Fibroblast of peridontal ligament (primary cell): ENCODE measurements around the gene MTARC1.

Experiments
- DNase-seq: peaks from one replicate; pipeline ENCODE4 v3.0.0-alpha.2; 2010; ENCODE audit errors: extremely low read depth

The MTARC1 gene

DNA sequence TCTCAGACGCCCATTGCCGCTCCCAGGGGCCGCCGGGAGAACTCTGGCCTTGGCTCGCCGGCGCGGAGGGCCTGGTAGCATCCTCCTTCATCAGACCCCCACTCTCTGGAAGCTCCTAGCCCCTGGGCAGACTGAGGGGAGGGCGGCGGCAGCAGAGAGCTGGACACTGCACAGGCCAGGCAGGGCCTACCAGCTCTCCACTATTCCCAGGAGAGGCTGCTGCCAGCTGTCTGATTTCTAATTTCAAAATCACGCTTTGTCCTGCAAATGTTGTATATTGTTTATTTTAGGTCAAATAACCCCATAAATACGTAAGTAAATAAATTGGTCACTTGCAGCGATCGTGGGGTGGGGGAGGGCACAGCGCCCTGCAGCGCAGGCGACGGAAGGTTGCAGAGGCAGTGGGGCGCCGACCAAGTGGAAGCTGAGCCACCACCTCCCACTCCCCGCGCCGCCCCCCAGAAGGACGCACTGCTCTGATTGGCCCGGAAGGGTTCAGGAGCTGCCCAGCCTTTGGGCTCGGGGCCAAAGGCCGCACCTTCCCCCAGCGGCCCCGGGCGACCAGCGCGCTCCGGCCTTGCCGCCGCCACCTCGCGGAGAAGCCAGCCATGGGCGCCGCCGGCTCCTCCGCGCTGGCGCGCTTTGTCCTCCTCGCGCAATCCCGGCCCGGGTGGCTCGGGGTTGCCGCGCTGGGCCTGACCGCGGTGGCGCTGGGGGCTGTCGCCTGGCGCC lies at the start of gene MTARC1:
MTARC1 (plus strand) TSS at position 577 of the 732 bp plus-strand sequence; CDS start at position 609, 32 bp downstream.
- peak; percentile 19 for DNase-seq

GRCh38 chr1:220741349-220741748 lies 45.4 kb upstream of the MTARC1 start:
- no peak for DNase-seq

- DNase-seq, result no peak
These were observed 44.9 kb upstream of the MTARC1 start for GRCh38 chr1:220741825-220742224.

DNA sequence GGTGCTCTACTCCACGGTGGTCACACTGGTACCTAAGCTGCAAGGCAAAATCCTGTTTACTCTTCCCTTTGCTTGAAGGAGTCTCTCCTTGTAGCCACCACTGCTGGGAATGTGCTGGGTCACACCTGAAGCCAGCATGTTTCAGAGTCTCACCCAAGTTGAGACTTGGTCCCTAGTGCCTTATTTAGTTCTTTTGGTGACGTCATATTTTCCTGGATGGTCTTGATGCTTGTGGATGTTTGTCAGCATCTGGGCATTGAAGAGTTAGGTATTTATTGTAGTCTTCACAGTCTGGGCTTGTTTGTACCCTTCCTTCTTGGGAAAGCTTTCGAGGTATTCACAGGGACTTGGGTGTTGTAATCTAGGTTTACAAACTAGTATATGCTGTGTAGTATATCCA lies 44.2 kb upstream of the MTARC1 start:
- no peak for DNase-seq

DNA sequence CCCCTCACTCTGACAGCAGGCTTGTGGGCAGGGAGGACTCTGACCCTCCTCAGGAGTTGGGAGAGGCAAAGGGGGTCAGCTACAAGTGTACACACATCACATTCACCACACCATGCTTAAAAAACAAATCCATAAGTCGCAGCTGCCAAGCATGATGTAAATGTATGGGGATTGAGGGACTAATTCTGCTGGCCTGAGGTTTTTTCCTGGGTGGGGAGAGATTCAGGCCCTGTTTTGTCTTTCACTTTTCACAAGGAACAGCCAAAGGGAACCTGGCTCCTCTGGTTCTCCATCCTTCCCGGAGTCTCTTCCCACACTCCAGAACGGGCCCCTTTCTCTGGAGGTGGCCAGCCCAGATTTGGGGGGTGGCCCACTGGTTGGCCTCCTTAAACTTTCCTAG lies 39.9 kb upstream of the MTARC1 start:
- DNase-seq, result no peak

- DNase-seq, result no peak
These were observed 39.1 kb upstream of the MTARC1 start for GRCh38 chr1:220747437-220748088.

GRCh38 chr1:220748089-220748934 lies 38.4 kb upstream of the MTARC1 start, which contains the start of gene MTARC2:
Gene MTARC2, plus strand, starts transcription at chr1:220748322. Its CDS starts 210 bp downstream, at chr1:220748532.
- peak; percentile 56 for DNase-seq

DNA sequence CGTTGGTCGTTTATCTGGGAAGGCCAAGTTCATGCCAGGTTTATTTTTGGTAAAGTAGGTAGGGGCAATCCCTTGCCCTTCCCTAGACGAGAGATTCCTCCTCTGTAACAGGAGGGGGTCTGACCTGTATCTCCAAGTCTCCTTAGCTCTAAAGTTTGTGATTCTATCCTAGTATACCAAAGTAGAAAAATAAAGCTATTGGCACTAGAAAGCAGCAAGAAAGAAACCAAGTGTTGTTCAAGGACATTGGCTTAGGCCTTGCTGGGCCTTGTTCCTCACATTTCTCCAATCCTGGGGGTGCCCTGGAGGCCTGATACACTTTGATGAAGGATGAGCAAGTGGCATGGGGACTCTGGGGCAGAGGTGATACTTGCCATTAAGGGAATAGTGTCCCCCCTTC lies 37.8 kb upstream of the MTARC1 start:
- peak; percentile 12 for DNase-seq

- peak; percentile 33 for DNase-seq
These were observed 36.6 kb upstream of the MTARC1 start for GRCh38 chr1:220750131-220750515.

DNA sequence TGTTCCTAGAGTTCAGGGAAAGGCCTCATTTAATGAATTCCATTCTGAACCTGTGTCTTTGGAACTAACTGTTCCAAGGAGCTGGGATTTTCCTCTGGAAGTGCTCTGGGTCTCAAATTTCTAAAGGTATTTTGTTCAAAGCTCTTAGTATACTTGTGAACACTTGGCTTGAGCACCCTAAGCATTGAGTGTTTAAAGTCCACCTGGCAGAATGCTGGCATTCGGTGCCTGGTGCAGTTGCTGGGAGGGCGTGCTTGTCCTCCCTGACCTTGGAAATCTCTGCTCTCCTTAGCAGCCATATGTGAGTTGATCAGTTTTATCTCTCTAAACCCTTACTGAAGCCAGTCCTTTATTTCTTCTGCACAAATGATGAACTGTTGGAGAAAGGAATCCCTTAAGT lies 35.6 kb upstream of the MTARC1 start:
- no peak for DNase-seq

DNA sequence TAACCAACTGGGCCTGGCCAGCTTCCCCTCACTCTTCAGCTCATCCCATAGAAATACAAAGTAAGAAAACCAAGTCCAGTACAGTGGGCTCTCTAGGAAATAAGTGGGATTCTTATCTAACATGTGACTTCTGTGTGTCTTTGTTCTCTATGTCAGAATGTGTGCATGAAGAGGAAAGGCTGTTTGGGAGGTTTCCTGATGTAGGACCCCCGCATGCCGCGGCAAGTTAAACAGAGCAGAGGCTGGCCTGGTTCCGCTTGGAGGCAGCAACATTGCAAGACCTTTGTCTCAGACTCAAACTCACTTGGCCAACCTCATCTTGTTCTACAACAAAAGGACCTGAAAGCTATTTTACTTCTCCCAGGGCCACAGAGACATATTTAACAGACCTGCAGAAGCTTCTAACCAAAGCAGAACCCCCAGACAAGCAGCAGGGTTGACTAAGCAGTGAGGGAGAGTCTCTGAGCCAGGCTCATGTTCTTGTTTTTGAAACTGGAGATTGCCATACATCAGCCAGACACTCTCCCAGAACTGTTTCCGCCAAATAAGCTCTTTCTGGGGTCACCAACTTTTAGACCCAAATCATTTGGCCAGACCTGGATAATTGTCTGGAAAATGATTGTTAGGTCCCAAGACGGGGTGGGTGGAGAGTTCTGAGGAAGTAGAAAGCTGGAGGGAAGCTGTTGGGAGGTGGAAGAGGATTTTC lies 32.3 kb upstream of the MTARC1 start:
- DNase-seq, result no peak

DNA sequence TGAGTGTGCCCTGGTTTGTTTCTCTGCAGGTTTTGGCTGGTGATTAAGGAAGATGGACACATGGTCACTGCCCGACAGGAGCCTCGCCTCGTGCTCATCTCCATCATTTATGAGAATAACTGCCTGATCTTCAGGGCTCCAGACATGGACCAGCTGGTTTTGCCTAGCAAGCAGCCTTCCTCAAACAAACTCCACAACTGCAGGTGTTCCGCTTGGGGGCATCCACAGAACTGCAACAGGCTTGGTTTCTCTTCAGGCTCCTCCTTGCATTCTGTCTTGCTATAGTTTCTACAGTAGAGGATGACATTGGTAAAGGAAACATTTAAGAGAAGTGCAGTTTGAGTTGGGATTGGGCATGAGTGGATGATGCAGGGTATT lies 31.8 kb upstream of the MTARC1 start:
- no peak for DNase-seq

DNA sequence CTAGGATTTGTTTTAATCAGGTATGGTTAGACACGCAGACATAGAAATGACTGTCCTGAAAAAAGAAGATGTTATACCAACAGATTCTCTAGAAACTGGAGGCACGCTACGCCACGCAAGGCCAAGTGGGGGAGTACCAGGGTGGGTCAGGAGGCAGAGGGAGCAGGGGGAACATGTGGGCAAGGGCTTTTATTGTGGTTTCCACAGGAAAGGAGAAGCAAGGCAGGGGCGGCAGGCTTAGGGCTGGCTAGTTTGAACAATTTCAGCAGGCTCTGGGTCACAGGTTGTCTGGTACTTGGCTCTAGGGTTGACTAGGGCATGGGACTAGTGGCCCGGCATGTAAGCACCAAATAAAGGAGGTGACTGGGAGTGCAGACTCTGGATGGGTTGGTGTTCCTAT lies 31.4 kb upstream of the MTARC1 start:
- no peak for DNase-seq

DNA sequence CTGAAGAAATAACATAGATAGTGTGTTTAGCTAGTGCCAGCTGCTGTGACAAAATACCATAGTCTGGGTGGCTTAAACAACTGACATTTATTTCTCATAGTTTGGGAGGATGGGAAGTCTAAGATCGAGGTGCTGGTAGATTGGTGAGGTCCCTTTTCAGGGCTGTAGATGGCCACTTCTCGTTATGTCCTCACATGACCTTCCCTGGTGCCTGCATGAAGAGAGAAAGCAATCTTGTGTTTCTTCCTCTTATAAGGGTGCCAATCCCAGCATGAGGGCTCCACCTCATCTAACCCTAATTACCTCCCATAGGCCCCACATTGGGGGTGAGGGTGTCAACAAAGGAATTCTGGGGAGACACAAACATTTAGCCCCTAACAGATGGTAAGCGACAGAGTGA lies 29.3 kb upstream of the MTARC1 start:
- DNase-seq, result no peak

GRCh38 chr1:220759147-220759546 lies 27.6 kb upstream of the MTARC1 start:
- DNase-seq, result no peak

DNA sequence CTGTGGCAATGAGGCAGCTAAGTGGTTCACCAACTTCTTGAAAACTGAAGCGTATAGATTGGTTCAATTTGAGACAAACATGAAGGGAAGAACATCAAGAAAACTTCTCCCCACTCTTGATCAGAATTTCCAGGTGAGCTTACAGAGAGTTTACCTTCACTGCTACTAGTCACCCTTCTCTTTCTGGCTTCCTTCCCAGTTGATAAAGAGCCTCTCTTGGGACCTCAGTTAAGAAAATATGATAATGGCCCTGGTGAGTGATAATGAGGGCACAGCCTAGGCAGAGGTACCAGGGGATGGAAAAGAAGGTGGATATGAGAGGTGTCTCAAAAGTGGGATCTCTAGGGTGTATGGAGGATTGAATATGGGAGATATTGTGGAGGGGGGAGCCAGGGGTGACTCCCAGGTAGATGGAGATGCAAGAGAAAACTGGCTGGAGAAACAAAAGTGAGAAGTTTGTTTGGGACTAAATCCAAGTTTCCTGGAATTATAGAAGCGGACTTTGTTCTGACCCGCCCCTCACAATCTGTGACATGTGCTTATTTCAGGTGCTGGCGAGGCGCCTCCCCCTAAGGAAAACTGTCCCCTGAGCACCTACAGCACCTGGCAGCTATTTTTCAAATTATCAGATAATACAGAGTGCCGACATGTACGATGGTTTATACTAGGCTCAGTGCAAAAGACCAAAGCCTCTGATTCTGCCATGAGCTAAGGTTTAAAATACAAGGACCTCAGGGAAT lies 24.9 kb upstream of the MTARC1 start:
- no peak for DNase-seq

DNA sequence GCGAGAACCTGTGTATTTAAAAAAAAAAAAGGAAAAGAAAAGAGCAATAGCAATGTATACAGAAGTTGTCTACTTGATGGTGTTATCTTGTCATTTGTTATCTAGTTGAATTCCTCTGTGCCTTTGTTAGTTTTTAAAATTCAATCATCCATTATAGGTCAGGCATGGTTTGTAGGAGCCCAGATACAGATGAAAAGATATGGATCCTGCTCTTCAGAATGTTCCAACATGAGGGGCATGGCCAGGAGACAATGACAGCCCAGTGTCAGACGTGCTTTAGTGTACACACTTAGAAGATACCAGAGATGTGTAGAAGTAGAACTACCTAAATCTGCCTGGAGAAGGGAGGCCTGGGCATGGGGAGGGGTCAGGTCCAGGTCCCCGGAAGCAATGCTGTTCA lies 22.0 kb upstream of the MTARC1 start:
- no peak for DNase-seq

GRCh38 chr1:220767312-220768125 lies 19.2 kb upstream of the MTARC1 start:
- DNase-seq, result no peak

DNA sequence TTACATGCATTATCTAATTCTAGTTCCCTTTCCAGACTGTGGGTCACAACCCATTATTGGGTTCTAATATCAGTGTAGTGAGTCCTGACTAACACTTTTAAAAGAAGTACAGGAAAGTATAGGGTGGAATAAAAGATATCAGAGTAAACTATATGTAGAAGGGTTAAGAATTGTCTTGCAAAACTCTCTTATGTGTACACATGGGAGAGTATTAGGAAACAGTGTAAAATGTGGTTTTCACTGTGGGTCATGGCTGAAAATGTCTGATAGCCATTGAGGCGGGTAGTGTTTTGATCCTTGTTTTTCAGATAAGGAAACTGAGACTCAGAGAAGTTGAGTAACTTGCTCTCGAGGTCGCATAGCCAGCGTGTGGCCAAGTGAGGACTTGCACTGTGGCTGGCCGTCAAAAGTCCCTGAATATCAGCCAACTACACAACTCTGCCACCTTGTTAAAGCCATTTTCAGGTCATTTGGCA lies 18.5 kb upstream of the MTARC1 start:
- DNase-seq, result no peak

DNA sequence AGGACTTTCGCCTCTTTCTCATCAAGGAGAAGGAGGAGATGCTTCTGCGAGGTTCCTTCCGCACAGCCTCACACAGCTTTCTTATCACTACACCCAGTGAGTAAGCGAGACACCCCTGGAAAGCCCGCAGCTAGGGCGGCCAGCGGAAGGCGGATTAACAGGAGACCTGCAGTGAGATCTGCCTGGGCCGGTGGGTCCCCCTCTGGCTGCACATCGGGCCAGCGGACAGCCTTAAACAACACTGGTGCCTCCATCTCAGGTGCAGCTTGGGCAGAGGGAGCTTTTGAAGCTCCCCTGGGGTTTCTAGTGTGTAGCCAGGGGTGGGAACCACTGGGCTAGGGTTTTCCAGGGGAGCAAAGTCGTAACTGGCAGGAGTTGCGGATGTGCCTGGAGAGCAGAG lies 17.5 kb upstream of the MTARC1 start:
- DNase-seq, result no peak
